ENCODE measurements around the gene KRTAP5-1.
"Not testable (repeated sequence)": the region's sequence is repeated elsewhere in the genome, so short reads cannot be mapped to it uniquely, and the experiment has no call there.

KRTAP5-1 gene

DNA sequence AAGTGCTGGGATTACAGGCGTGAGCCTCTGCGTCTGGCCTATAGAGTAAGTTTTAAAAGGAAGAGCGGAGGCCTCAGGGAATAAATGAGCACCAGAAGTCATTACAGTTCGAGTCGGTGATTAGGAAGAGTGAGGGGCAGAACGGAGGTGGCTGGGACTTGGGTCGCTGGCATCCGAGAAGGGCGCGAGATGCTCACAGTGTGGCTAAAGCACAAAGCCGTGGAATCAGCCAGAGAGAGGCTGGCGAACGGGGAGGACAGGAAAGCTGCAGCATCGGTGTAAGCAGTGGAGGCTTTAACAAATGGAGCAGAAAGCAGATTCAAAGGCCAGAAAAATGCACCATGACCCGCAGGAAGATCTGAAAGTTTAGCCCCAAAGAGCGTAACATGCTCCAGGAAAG lies 39.5 kb upstream of the KRTAP5-1 start:
- FAIRE-seq, result no peak
- DNase-seq (ENCODE audit: insufficient read length, low spot score), result no peak
- TF ChIP-seq POU2F2 (IDR thresholded peaks at IDR 0.05; ENCODE audit: low read depth, low read length) (no peak), TAF1 (IDR thresholded peaks at IDR 0.05; ENCODE audit: low read depth, low read length) (no peak), POLR2A (IDR thresholded peaks at IDR 0.05; ENCODE audit: low read depth, low read length) (no peak), SPI1 (IDR thresholded peaks at IDR 0.05; ENCODE audit: low read depth, low read length) (no peak), POLR2AphosphoS5 (IDR thresholded peaks at IDR 0.05; ENCODE audit: low read depth, low read length) (no peak), PAX5 (IDR thresholded peaks at IDR 0.05; ENCODE audit: insufficient read depth, low read length, severe bottlenecking) (no peak)

DNA sequence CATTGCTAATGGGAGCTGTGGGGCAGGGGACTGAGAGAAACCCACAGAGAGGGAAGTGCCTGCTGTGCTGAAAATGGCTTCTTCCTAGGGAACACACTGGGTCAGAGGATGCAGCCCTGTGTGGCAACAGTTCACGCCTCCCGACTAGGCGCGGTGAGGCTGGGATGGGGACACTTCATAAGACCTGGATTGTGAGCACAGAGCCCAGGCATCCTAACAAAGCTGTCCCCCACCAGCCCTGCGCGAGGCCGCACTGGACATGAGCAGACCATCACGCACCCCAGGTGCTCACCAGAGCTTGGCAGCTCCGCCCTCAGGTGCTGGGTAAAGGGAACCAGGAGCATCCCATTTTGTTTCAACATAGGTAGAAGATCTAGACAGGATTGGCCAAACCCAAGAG lies 38.6 kb upstream of the KRTAP5-1 start:
- DNase-seq (ENCODE audit: insufficient read length, low spot score), result no peak
- TF ChIP-seq POU2F2 (IDR thresholded peaks at IDR 0.05; ENCODE audit: low read depth, low read length), result no peak
- TF ChIP-seq PAX5 (IDR thresholded peaks at IDR 0.05; ENCODE audit: insufficient read depth, low read length, severe bottlenecking), result no peak
- TF ChIP-seq POLR2AphosphoS5 (IDR thresholded peaks at IDR 0.05; ENCODE audit: low read depth, low read length), result no peak
- TF ChIP-seq POLR2A (IDR thresholded peaks at IDR 0.05; ENCODE audit: low read depth, low read length), result no peak
- TF ChIP-seq TAF1 (IDR thresholded peaks at IDR 0.05; ENCODE audit: low read depth, low read length), result no peak
- TF ChIP-seq SPI1 (IDR thresholded peaks at IDR 0.05; ENCODE audit: low read depth, low read length), result no peak
- FAIRE-seq, result no peak

DNA sequence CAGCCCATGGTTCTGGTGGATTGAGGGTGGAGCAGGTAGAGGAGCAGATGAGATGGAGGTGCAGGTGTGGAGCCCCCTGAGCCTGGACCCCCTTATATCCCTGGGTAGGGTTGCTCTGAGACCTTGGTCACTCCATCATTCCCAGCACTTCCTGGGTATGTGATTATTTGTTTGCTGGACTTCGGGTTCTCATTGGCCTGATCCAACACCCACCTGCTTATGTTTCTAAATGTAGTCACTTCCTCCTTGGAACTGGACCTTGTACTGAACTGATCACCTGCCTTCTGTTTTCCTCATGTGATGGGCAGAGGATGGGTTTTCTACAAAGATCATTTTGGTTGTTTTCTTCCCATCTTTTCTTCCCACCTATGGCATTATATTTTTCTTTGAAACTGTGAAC lies 37.0 kb upstream of the KRTAP5-1 start, which contains the start of gene KRTAP5-4:
Gene KRTAP5-4, minus strand, starts transcription at position 53 of the 400 bp plus-strand sequence. Its CDS starts 45 bp downstream, at position 8.
- TF ChIP-seq PAX5 (IDR thresholded peaks at IDR 0.05; ENCODE audit: insufficient read depth, low read length, severe bottlenecking) (no peak), POU2F2 (IDR thresholded peaks at IDR 0.05; ENCODE audit: low read depth, low read length) (no peak), SPI1 (IDR thresholded peaks at IDR 0.05; ENCODE audit: low read depth, low read length) (0 out of 2 replicates have a peak, but pooled peaks have one; percentile 8), POLR2AphosphoS5 (IDR thresholded peaks at IDR 0.05; ENCODE audit: low read depth, low read length) (no peak), TAF1 (IDR thresholded peaks at IDR 0.05; ENCODE audit: low read depth, low read length) (no peak)
- no peak for FAIRE-seq

DNA sequence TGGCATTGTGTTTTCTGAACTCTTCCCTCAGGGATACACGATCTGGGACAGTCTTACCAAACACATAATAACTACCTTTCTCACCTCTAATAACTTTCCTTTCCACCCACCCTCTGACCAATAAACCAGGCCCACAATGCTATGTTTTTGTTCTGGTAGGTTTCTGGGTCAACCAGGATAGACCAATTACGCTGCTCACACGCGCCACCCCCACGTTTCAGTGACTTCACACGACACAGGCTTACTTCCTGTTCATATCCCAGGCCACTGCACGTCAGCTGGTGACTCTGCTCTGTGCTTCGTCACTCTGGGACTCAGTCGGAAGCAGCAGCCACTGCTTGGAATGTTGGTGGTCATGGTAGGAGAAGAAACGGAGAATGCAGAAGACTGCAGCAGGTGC lies 34.4 kb upstream of the KRTAP5-1 start:
- TF ChIP-seq PAX5 (IDR thresholded peaks at IDR 0.05; ENCODE audit: insufficient read depth, low read length, severe bottlenecking), result no peak
- no peak for TF ChIP-seq POLR2AphosphoS5 (IDR thresholded peaks at IDR 0.05; ENCODE audit: low read depth, low read length)
- no peak for TF ChIP-seq POLR2A (IDR thresholded peaks at IDR 0.05; ENCODE audit: low read depth, low read length)
- TF ChIP-seq POU2F2 (IDR thresholded peaks at IDR 0.05; ENCODE audit: low read depth, low read length), result no peak
- no peak for TF ChIP-seq TAF1 (IDR thresholded peaks at IDR 0.05; ENCODE audit: low read depth, low read length)
- no peak for TF ChIP-seq SPI1 (IDR thresholded peaks at IDR 0.05; ENCODE audit: low read depth, low read length)
- DNase-seq (ENCODE audit: insufficient read length, low spot score), result no peak
- FAIRE-seq, result no peak

More for the DNA sequence above, 37.0 kb upstream of the KRTAP5-1 start, which contains the start of gene KRTAP5-4:
- DNase-seq (ENCODE audit: insufficient read length, low spot score), result no peak

DNA sequence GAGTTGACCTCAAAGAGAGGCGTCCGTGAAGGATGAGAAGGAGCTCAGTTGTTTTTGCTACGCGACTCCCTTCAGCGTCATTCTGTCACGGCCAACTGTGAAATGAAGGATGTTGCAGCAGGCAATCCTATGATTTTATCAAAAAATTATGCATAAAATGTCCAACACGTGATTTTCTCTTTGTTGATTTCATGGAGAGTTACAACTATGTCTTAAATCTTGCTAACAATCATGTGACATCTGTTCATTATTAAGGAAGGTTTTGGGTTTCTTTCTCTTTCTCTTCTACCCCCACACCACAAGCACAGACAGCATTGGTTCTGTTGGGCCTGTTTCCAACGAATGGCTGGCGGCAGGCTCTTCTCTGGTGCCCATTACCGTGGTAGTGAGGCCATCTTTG lies 33.1 kb upstream of the KRTAP5-1 start:
- no peak for FAIRE-seq
- TF ChIP-seq SPI1 (IDR thresholded peaks at IDR 0.05; ENCODE audit: low read depth, low read length) (no peak), PAX5 (IDR thresholded peaks at IDR 0.05; ENCODE audit: insufficient read depth, low read length, severe bottlenecking) (no peak), TAF1 (IDR thresholded peaks at IDR 0.05; ENCODE audit: low read depth, low read length) (no peak)
- no peak for DNase-seq (ENCODE audit: insufficient read length, low spot score)

DNA sequence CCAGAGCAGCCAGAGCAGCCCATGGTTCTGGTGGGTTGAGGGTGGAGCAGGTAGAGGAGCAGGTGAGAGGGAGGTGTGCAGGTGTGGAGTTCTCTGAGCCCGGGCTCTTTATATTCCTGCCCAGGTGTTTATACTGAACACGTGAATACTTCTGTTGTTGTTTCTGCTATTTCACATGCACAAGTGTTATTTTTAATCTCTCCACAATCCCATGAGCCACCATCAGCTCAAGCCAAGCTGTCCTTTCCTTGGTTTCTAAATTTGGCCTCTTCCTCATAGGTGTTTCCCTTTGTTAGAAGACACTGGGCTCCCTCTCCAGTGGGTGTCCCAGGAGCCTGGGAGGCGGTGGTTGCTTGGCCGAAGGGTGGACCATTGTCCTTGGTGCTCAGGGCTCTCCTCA lies 23.3 kb upstream of the KRTAP5-1 start, which contains the start of gene KRTAP5-3:
Gene KRTAP5-3, minus strand, starts transcription at position 101 of the 400 bp plus-strand sequence. Its CDS starts 78 bp downstream, at position 23.
- no peak for TF ChIP-seq POLR2A (IDR thresholded peaks at IDR 0.05; ENCODE audit: low read depth, low read length)
- no peak for FAIRE-seq
- DNase-seq (ENCODE audit: insufficient read length, low spot score), result no peak

DNA sequence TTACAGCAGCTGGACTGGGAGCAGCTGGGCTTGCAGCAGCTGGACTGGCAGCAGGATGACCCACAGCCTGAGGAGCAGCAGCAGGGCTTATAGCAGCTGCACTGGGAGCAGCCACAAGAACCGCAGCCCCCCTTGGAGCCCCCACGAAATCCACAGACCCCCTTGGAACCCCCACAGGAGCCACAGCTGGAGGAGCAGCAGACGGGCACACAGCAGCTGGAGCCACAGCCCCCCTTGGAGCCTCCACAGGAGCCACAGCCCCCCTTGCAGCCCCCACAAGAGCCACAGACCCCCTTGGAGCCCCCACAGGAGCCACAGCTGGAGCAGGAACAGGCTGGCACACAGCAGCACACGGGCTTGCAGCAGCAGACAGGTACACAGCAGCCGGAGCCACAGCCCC lies 22.8 kb upstream of the KRTAP5-1 start:
- FAIRE-seq; DNase-seq (ENCODE audit: insufficient read length, low spot score): not testable (repeated sequence)

DNA sequence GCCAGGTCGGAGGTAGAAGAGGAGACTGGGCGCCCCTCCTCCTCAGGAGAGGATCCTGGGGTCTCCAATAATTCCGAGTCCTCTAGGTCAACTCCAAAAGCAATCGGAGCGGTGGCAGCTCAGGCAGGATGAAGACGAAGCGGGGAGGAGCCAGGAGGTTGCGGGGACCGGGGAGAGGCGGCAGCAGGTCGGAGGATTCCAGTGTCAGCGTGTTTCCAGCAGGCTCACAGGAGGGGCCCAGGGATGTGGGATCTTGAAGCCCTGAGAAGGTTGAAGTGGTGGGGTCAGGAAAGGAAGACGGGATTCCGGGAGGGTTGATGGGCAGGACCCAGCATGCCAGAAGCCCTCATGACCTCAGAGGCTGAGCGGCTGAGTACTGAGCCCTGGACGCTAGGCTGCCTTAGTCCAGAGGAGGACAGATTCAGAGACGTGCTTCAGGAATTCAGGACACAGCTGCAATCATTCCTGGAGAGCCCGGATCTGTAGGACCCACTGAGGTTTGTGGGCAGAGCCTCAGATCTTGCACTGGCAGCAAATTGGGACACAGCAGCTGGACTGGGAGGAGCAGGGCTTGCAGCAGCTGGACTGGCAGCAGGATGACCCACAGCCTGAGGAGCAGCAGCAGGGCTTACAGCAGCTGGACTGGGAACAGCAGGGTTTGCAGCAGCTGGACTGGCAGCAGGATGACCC lies 22.2 kb upstream of the KRTAP5-1 start:
- DNase-seq (ENCODE audit: insufficient read length, low spot score); FAIRE-seq: not testable (repeated sequence)

DNA sequence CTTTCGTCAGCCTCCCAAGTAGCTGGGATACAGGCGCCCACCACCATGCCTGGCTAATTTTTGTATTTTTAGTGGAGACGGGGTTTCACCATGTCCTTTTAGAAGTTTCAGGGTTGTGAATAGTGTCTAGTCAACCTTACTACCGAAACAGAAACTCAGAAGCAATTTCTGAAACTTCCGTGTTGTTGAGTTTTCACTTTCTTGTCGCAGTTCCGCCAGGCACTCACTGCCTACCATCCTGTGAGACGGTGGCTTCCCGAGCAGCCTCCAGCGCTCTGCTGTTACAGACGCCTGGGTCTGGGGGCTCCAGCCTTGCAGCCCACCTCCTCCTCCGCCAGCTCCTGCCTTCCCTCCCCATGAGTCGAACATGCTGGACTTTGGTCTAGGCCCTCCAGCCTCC lies 20.8 kb upstream of the KRTAP5-1 start:
- peak; percentile 66 for TF ChIP-seq SPI1 (IDR thresholded peaks at IDR 0.05; ENCODE audit: low read depth, low read length)
- DNase-seq (ENCODE audit: insufficient read length, low spot score), result peak; percentile 75
- peak; percentile 88 for FAIRE-seq

DNA sequence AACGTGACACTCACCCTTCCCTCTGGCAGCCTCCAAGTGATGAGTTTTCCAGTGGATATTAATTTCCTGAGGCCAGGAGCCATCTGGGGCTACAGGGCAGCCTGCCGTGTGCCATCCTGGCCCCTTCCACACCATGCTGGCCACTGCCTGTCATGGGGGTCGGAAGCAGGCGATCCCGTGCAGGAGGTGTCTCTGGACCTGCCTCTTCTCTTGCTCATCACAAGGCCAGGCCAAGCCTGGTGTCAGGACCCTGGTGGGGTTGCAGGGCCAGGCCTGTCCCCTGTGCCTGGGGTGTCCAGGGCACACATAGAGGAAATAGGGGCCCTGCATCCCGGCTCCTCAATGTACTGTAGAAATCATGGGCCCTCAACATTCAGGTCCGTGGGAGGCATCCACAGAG lies 19.6 kb upstream of the KRTAP5-1 start:
- no peak for DNase-seq (ENCODE audit: insufficient read length, low spot score)
- no peak for FAIRE-seq
- TF ChIP-seq TAF1 (IDR thresholded peaks at IDR 0.05; ENCODE audit: low read depth, low read length) (no peak), POLR2AphosphoS5 (IDR thresholded peaks at IDR 0.05; ENCODE audit: low read depth, low read length) (no peak), POLR2A (IDR thresholded peaks at IDR 0.05; ENCODE audit: low read depth, low read length) (no peak), POU2F2 (IDR thresholded peaks at IDR 0.05; ENCODE audit: low read depth, low read length) (no peak), PAX5 (IDR thresholded peaks at IDR 0.05; ENCODE audit: insufficient read depth, low read length, severe bottlenecking) (no peak), SPI1 (IDR thresholded peaks at IDR 0.05; ENCODE audit: low read depth, low read length) (no peak)

DNA sequence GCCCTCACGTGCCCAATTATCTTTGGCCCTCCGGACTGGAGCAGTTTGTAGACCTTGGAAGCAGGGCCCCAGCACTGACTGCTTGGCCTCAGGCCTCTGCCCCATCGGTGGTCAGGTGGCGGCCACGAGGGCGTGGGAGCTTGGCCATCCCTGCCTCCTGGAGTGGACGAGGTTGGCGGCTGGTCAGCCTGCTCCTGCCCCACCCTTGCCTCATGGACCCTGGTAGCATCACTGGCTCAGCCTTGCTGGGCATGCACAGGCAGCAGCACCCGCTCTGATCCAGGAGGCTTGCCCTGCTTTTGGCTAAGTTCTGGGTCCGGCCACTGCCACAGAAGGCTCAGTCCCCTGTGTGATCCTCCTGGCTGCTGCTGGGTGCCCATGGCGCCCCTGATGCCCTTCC lies 19.1 kb upstream of the KRTAP5-1 start:
- DNase-seq (ENCODE audit: insufficient read length, low spot score), result no peak
- FAIRE-seq, result no peak
- no peak for TF ChIP-seq TAF1 (IDR thresholded peaks at IDR 0.05; ENCODE audit: low read depth, low read length)
- TF ChIP-seq SPI1 (IDR thresholded peaks at IDR 0.05; ENCODE audit: low read depth, low read length), result no peak
- no peak for TF ChIP-seq POU2F2 (IDR thresholded peaks at IDR 0.05; ENCODE audit: low read depth, low read length)
- no peak for TF ChIP-seq PAX5 (IDR thresholded peaks at IDR 0.05; ENCODE audit: insufficient read depth, low read length, severe bottlenecking)
- no peak for TF ChIP-seq POLR2A (IDR thresholded peaks at IDR 0.05; ENCODE audit: low read depth, low read length)
- no peak for TF ChIP-seq POLR2AphosphoS5 (IDR thresholded peaks at IDR 0.05; ENCODE audit: low read depth, low read length)

Data from GM12891 (cell line).